Measurements from ENCODE around the gene SKP2.

- TF ChIP-seq FOXM1 (IDR thresholded peaks at IDR 0.05; ENCODE audit: borderline replicate concordance) (no peak), LEF1 (IDR thresholded peaks at IDR 0.05; ENCODE audit: borderline replicate concordance) (no peak), FOXK2 (IDR thresholded peaks at IDR 0.05) (no peak), BHLHE40 (IDR thresholded peaks at IDR 0.05; ENCODE audit: borderline replicate concordance) (no peak), ZNF384 (IDR thresholded peaks at IDR 0.05) (no peak), TARDBP (IDR thresholded peaks at IDR 0.05) (no peak), SP1 (IDR thresholded peaks at IDR 0.05) (no peak)
Measured at GRCh38 chr5:36199620-36200019, 47.7 kb downstream of the SKP2 start.

Measured in HEK293T (cell line).